Activated CD4-positive, CD25-positive, alpha-beta regulatory T cell treated with anti-CD3 and anti-CD28 coated beads, Interleukin-2, amount 50 U/mL, for 24 hours (primary cell): ENCODE data around the gene MLXIP.
"Not testable (repeated sequence)": the region's sequence is repeated elsewhere in the genome, so short reads cannot be mapped to it uniquely, and the experiment has no call there.

Source experiments
- ATAC-seq, 2 donors: fragments of 150-1000 bp; cut with Tn5 transposase; one replicate each; pipeline ENCODE4 v1.10.0; 2021; ENCODE audit warnings: mild to moderate bottlenecking in 1 of 2, moderate library complexity in 1 of 2

Gene MLXIP

GRCh38 chr12:122150127-122150681 lies 71.6 kb downstream of the MLXIP start:
- ATAC-seq = no peak

- ATAC-seq = no peak
Observed at GRCh38 chr12:122152754-122153153, 74.2 kb downstream of the MLXIP start.

GRCh38 chr12:122155705-122156104 lies 77.1 kb downstream of the MLXIP start:
- no peak for ATAC-seq

- ATAC-seq = no peak
Observed at GRCh38 chr12:122158700-122159285, 80.2 kb downstream of the MLXIP start.

- no peak for ATAC-seq
Observed at GRCh38 chr12:122159882-122160281, 81.3 kb downstream of the MLXIP start.

GRCh38 chr12:122160761-122161160 lies 82.2 kb downstream of the MLXIP start:
- ATAC-seq = no peak

GRCh38 chr12:122161682-122162081 lies 83.1 kb downstream of the MLXIP start:
- ATAC-seq = no peak

- no peak for ATAC-seq
Observed at GRCh38 chr12:122162976-122163375, 84.4 kb downstream of the MLXIP start.

- peak; percentile 73 to 78 for ATAC-seq
Observed at GRCh38 chr12:122166422-122167349, 88.1 kb downstream of the MLXIP start.

- ATAC-seq = peak; percentile 25 to 48
Observed at GRCh38 chr12:122167356-122167925, 88.9 kb downstream of the MLXIP start.

GRCh38 chr12:122168492-122168891 lies 89.9 kb downstream of the MLXIP start:
- ATAC-seq = no peak

- ATAC-seq = no peak
Observed at GRCh38 chr12:122171399-122171798, 92.8 kb downstream of the MLXIP start.

- no peak for ATAC-seq
Observed at GRCh38 chr12:122172262-122172939, 93.8 kb downstream of the MLXIP start.

- peak in 1 of 2 donors; percentile 20 for ATAC-seq
Observed at GRCh38 chr12:122174155-122174845, 95.7 kb downstream of the MLXIP start, which contains the start of gene IL31. IL31 (minus strand) TSS chr12:122174221; CDS start chr12:122174172, 49 bp downstream.

- not testable (repeated sequence) for ATAC-seq
Observed at GRCh38 chr12:122176473-122176872, 97.9 kb downstream of the MLXIP start.

GRCh38 chr12:122182887-122183587 lies 104.5 kb downstream of the MLXIP start, which contains the start of gene LRRC43:
LRRC43 (plus strand) TSS chr12:122183123; CDS start chr12:122183145, 22 bp downstream.
- peak; percentile 51 to 56 for ATAC-seq

- no peak for ATAC-seq
Observed at GRCh38 chr12:122183588-122183940, 105.0 kb downstream of the MLXIP start.

- no peak for ATAC-seq
Observed at GRCh38 chr12:122184517-122184916, 106.0 kb downstream of the MLXIP start.

- no peak for ATAC-seq
Observed at GRCh38 chr12:122185079-122185478, 106.5 kb downstream of the MLXIP start.

- no peak for ATAC-seq
Observed at GRCh38 chr12:122185494-122186082, 107.0 kb downstream of the MLXIP start.

GRCh38 chr12:122187466-122187865 lies 108.9 kb downstream of the MLXIP start:
- ATAC-seq = no peak
